Left ventricle myocardium superior (tissue), 1 donor: ENCODE measurements around the gene KCTD19. TPM values are rescaled to one million over a fixed set of nuclear protein-coding genes. Genes with fewer than 3 reads are reported as not detected.

Experiments used
- ATAC-seq: fragments of 200-7000 bp; cut with Tn5 transposase; one replicate; pipeline ENCODE4 v1.9.1; 2020; ENCODE audit warnings: mild to moderate bottlenecking, moderate library complexity
- DNase-seq: peaks from one replicate; pipeline ENCODE4 v3.0.0-alpha.2; 2020
- intact Hi-C: fragments of 100-400 bp; cut with micrococcal nuclease; formaldehyde crosslinking; loops from one replicate; pipeline ENCODE4 v1.11.0; 2022
- total RNA-seq: library from RNA; stranded (reverse); fragmentation: NEBNext Ultra II Directional; extraction: Animal tissue kit (Norgen Biotek cat#: 25700); gene quantifications from one replicate; pipeline ENCODE4 v1.2.1, GENCODE V29; 2021
- donor health status: DM: no; HTN: yes; CAD: no; lungs with severe emphysema.

The KCTD19 gene
- total RNA-seq, 1 donor from 2014 or later = not detected

- ATAC-seq (no peak), DNase-seq (no peak)
- intact Hi-C loops = no loop called here
These were observed 56.8 kb downstream of the KCTD19 start for GRCh38 chr16:67269766-67270165.

GRCh38 chr16:67268136-67268579, 58.4 kb downstream of the KCTD19 start:
- peak; percentile 85 for ATAC-seq
- peak; percentile 58 for DNase-seq
- intact Hi-C loops = no loop called here

- ATAC-seq = no peak
- intact Hi-C loops = no loop called here
These were observed 60.7 kb downstream of the KCTD19 start for GRCh38 chr16:67265834-67266233.

GRCh38 chr16:67264866-67265265, 61.7 kb downstream of the KCTD19 start:
- intact Hi-C loops = no loop called here
- ATAC-seq (no peak), DNase-seq (no peak)

More at GRCh38 chr16:67265834-67266233, 60.7 kb downstream of the KCTD19 start:
- DNase-seq = no peak

GRCh38 chr16:67264277-67264676, 62.3 kb downstream of the KCTD19 start:
- DNase-seq (no peak), ATAC-seq (no peak)
- intact Hi-C loops = no loop called here

- intact Hi-C loops = no loop called here
- ATAC-seq (no peak), DNase-seq (no peak)
These were observed 63.3 kb downstream of the KCTD19 start for GRCh38 chr16:67263201-67263600.

GRCh38 chr16:67260426-67261063, 66.0 kb downstream of the KCTD19 start:
- DNase-seq (no peak), ATAC-seq (peak; percentile 85)
- intact Hi-C loops = no loop called here

- DNase-seq = no peak
- intact Hi-C loops = no loop called here
- ATAC-seq = no peak
These were observed 66.8 kb downstream of the KCTD19 start for GRCh38 chr16:67259705-67260104.

GRCh38 chr16:67258161-67258835, 68.2 kb downstream of the KCTD19 start:
- ATAC-seq = no peak
- no peak for DNase-seq
- intact Hi-C loops = no loop called here

GRCh38 chr16:67257486-67258160, 68.9 kb downstream of the KCTD19 start:
- intact Hi-C loops = no loop called here
- DNase-seq (no peak), ATAC-seq (no peak)

- DNase-seq (no peak), ATAC-seq (no peak)
- intact Hi-C loops = no loop called here
These were observed 69.8 kb downstream of the KCTD19 start for GRCh38 chr16:67256701-67257230.

- DNase-seq = no peak
- intact Hi-C loops = no loop called here
These were observed 70.9 kb downstream of the KCTD19 start for GRCh38 chr16:67255553-67256221.

GRCh38 chr16:67254801-67255552, 71.6 kb downstream of the KCTD19 start:
- peak; percentile 38 for ATAC-seq
- no peak for DNase-seq
- intact Hi-C loops = no loop called here

More at GRCh38 chr16:67255553-67256221, 70.9 kb downstream of the KCTD19 start:
- no peak for ATAC-seq

- no peak for DNase-seq
- ATAC-seq = no peak
- intact Hi-C loops = no loop called here
These were observed 73.7 kb downstream of the KCTD19 start for GRCh38 chr16:67252609-67253497.

- no peak for ATAC-seq
- intact Hi-C loops = no loop called here
- DNase-seq = no peak
These were observed 76.6 kb downstream of the KCTD19 start for GRCh38 chr16:67250045-67250327.

GRCh38 chr16:67249178-67250044, 77.1 kb downstream of the KCTD19 start:
- intact Hi-C loops = no loop called here
- no peak for ATAC-seq

More at GRCh38 chr16:67249178-67250044, 77.1 kb downstream of the KCTD19 start:
- no peak for DNase-seq
